Measurements from ENCODE around the gene RASGEF1B. TPM values are rescaled to one million over a fixed set of nuclear protein-coding genes. Genes with fewer than 3 reads are reported as not detected.

The RASGEF1B gene
- 0.16 and 0.24 TPM in 2 replicates for polyA plus RNA-seq (2011; rRNA removed)
- polyA plus RNA-seq (2012; cell fraction: cytosol; rRNA removed), result 0.03 TPM in 1 of 2 replicates, not detected in the other
- 0.02 TPM in 1 of 2 replicates, not detected in the other for polyA plus RNA-seq (2012; cell fraction: nucleus; rRNA removed)
- not detected in 3 replicates for polyA plus RNA-seq (2017; fragmentation: RNase III; extraction: RNeasy Plus Mini Kit Qiagen cat#74134 plus additional on column Dnase treatment)
- 0.19 and 0.21 TPM in 2 replicates for polyA minus RNA-seq (2011; rRNA and poly(A)+ RNA removed)

DNA sequence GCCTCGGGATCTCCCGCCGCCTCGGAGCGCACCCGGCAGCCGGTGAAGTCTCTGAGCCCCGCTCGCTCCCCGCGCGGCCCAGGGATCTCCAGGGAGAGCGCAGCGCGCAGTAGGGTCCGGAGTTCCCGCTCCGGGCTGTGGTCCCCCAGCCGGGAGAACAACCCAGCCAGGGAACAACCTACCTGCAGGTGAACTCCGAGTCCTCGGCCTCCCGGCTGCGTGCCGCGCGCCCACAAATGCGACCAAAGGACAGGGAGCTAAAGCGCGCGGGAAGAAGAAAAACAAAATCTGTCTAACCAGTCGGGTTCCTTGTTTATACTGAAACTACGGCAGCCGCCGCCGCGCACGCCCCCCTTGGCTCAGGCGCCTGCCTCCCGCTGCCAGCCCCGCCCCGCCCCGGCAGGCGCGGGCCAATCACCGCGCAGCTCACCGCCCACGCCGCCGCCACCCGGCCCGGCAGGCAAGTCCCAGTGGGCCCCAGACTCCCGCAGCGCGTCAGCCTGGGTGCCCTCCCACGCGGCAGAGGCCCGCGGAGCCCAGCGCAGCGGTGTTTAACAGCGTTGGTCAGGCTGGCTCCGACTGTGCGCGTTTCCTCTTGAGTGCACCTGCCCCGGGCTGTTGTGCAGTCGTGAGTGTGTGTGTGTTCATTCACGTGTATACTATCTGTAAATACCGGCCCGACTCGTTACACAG lies at the start of gene RASGEF1B:
Gene RASGEF1B, minus strand, starts transcription at position 320 of the 693 bp plus-strand sequence. CDS start 12,399 bp downstream, outside the sequence.
- Histone ChIP-seq H3K4me1 (0 out of 3 replicates have a peak, but pooled peaks cover 5% of the 10 kb centered on the region), H3K4me3 (peak within 1 kb of the TSS; percentile 54), H3K27ac (no peak within 1 kb of the TSS), H3K4me2 (peak within 1 kb of the TSS; percentile 83), H3K9me3 (no peaks in the 10 kb centered on the region)
- no peak for FAIRE-seq
- ChIA-PET POLR2A (no interaction called here), CTCF (interaction anchor here (0.8 kb wide), 1 partner anchor 48 kb away, joined by 3 read pairs; no protein-coding TSS in a partner anchor)
- ATAC-seq, result peak; percentile 90 to 94
- DNase-seq (ENCODE audit: low read depth in 1 of 2, low spot score in 1 of 2), result peak; percentile 16 to 17
- WGBS (ENCODE audit: missing lambda C conversion rate), result 3% methylated on average over 30 of the region's 71 CpGs
- TF ChIP-seq PHF8 (IDR thresholded peaks at IDR 0.05; ENCODE audit: borderline replicate concordance, low read depth) (peak; percentile 31), EHMT2 (IDR thresholded peaks at IDR 0.05; ENCODE audit: low read depth) (no peak), HDAC2 (IDR thresholded peaks at IDR 0.05) (no peak), ESRRA (IDR thresholded peaks at IDR 0.05; ENCODE audit: borderline replicate concordance, low read length) (no peak), FOSB (CRISPR knock-in tag; IDR thresholded peaks at IDR 0.05) (no peak)
- TF ChIP-seq, protein P1, sequence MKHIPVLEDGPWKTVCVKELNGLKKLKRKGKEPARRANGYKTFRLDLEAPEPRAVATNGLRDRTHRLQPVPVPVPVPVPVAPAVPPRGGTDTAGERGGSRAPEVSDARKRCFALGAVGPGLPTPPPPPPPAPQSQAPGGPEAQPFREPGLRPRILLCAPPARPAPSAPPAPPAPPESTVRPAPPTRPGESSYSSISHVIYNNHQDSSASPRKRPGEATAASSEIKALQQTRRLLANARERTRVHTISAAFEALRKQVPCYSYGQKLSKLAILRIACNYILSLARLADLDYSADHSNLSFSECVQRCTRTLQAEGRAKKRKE (CRISPR knock-in tag; IDR thresholded peaks at IDR 0.05; ENCODE audit: low read depth), result no peak
- TF ChIP-seq, protein P2, sequence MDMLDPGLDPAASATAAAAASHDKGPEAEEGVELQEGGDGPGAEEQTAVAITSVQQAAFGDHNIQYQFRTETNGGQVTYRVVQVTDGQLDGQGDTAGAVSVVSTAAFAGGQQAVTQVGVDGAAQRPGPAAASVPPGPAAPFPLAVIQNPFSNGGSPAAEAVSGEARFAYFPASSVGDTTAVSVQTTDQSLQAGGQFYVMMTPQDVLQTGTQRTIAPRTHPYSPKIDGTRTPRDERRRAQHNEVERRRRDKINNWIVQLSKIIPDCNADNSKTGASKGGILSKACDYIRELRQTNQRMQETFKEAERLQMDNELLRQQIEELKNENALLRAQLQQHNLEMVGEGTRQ (IDR thresholded peaks at IDR 0.05), result no peak
- TF ChIP-seq, protein P3, sequence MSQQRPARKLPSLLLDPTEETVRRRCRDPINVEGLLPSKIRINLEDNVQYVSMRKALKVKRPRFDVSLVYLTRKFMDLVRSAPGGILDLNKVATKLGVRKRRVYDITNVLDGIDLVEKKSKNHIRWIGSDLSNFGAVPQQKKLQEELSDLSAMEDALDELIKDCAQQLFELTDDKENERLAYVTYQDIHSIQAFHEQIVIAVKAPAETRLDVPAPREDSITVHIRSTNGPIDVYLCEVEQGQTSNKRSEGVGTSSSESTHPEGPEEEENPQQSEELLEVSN (IDR thresholded peaks at IDR 0.05; ENCODE audit: borderline replicate concordance, low read depth), result peak; percentile 23; the same call in 1 of the 2 replicates
- TF ChIP-seq, protein P4, sequence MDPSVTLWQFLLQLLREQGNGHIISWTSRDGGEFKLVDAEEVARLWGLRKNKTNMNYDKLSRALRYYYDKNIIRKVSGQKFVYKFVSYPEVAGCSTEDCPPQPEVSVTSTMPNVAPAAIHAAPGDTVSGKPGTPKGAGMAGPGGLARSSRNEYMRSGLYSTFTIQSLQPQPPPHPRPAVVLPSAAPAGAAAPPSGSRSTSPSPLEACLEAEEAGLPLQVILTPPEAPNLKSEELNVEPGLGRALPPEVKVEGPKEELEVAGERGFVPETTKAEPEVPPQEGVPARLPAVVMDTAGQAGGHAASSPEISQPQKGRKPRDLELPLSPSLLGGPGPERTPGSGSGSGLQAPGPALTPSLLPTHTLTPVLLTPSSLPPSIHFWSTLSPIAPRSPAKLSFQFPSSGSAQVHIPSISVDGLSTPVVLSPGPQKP (IDR thresholded peaks at IDR 0.05; ENCODE audit: low read depth, low read length), result no peak

DNA sequence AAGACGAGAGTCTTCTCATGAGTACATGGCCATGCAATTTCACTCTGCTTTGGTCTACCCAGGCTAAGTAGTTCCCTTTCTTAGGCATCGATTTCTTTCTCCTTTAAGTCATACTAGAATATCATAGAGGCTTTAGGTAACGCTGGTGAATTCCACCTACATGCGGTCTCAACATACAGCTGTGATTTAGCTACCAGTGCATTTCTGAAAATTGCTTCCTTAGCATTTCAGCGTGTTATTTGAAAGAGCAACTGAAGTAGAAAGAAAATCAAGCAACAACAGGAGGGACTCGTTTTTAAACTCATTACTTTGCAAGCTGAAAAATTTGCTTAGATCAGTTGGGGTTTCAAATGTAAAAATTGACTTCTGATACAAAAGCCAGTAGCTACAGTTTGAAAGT lies 48.1 kb upstream of the RASGEF1B start:
- WGBS (ENCODE audit: missing lambda C conversion rate), result 20% methylated on average over 6 of the region's 6 CpGs
- DNase-seq (ENCODE audit: low read depth in 1 of 2, low spot score in 1 of 2), result no peak
- TF ChIP-seq HOXB13 (CRISPR knock-in tag; IDR thresholded peaks at IDR 0.05; ENCODE audit: low read depth) (no peak), HOXB5 (CRISPR knock-in tag; IDR thresholded peaks at IDR 0.05) (no peak), FOSB (CRISPR knock-in tag; IDR thresholded peaks at IDR 0.05) (no peak), CBX2 (IDR thresholded peaks at IDR 0.05; ENCODE audit: borderline replicate concordance, low read depth) (no peak), CBX8 (IDR thresholded peaks at IDR 0.05) (no peak), NPAS2 (CRISPR knock-in tag; IDR thresholded peaks at IDR 0.05; ENCODE audit: borderline replicate concordance) (no peak), RNF2 (IDR thresholded peaks at IDR 0.05; ENCODE audit: borderline replicate concordance, low read depth) (no peak), SREBF2 (IDR thresholded peaks at IDR 0.05) (no peak), PHF8 (IDR thresholded peaks at IDR 0.05; ENCODE audit: borderline replicate concordance, low read depth) (no peak), POLR2A (IDR thresholded peaks at IDR 0.05; ENCODE audit: low read length) (no peak), HDAC2 (IDR thresholded peaks at IDR 0.05) (no peak), CHD2 (IDR thresholded peaks at IDR 0.05; ENCODE audit: low read length, partially characterized antibody) (no peak), ZNF302 (CRISPR knock-in tag; IDR thresholded peaks at IDR 0.05) (no peak), TFCP2L1 (CRISPR knock-in tag; IDR thresholded peaks at IDR 0.05) (no peak), BHLHE40 (IDR thresholded peaks at IDR 0.05; ENCODE audit: low read depth, low read length) (no peak)
- TF ChIP-seq, protein P5, sequence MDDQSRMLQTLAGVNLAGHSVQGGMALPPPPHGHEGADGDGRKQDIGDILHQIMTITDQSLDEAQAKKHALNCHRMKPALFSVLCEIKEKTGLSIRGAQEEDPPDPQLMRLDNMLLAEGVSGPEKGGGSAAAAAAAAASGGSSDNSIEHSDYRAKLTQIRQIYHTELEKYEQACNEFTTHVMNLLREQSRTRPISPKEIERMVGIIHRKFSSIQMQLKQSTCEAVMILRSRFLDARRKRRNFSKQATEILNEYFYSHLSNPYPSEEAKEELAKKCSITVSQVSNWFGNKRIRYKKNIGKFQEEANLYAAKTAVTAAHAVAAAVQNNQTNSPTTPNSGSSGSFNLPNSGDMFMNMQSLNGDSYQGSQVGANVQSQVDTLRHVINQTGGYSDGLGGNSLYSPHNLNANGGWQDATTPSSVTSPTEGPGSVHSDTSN (IDR thresholded peaks at IDR 0.05), result no peak
- TF ChIP-seq, protein P6, sequence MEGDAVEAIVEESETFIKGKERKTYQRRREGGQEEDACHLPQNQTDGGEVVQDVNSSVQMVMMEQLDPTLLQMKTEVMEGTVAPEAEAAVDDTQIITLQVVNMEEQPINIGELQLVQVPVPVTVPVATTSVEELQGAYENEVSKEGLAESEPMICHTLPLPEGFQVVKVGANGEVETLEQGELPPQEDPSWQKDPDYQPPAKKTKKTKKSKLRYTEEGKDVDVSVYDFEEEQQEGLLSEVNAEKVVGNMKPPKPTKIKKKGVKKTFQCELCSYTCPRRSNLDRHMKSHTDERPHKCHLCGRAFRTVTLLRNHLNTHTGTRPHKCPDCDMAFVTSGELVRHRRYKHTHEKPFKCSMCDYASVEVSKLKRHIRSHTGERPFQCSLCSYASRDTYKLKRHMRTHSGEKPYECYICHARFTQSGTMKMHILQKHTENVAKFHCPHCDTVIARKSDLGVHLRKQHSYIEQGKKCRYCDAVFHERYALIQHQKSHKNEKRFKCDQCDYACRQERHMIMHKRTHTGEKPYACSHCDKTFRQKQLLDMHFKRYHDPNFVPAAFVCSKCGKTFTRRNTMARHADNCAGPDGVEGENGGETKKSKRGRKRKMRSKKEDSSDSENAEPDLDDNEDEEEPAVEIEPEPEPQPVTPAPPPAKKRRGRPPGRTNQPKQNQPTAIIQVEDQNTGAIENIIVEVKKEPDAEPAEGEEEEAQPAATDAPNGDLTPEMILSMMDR (IDR thresholded peaks at IDR 0.05), result no peak
- TF ChIP-seq, protein P7, sequence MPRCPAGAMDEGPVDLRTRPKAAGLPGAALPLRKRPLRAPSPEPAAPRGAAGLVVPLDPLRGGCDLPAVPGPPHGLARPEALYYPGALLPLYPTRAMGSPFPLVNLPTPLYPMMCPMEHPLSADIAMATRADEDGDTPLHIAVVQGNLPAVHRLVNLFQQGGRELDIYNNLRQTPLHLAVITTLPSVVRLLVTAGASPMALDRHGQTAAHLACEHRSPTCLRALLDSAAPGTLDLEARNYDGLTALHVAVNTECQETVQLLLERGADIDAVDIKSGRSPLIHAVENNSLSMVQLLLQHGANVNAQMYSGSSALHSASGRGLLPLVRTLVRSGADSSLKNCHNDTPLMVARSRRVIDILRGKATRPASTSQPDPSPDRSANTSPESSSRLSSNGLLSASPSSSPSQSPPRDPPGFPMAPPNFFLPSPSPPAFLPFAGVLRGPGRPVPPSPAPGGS (IDR thresholded peaks at IDR 0.05), result no peak
- TF ChIP-seq, protein P8, sequence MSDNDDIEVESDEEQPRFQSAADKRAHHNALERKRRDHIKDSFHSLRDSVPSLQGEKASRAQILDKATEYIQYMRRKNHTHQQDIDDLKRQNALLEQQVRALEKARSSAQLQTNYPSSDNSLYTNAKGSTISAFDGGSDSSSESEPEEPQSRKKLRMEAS (IDR thresholded peaks at IDR 0.05), result no peak
- TF ChIP-seq, protein P2 (IDR thresholded peaks at IDR 0.05), result no peak
- FAIRE-seq, result no peak
- POLR2A ChIA-PET, result no interaction called here
- no peak overlapping the region for H3K27ac ChIP-seq
- H3K4me2 ChIP-seq, result no peak overlapping the region
- H3K9me3 ChIP-seq, result no peaks in the 10 kb centered on the region
- CTCF ChIA-PET, result interaction anchor here (0.8 kb wide), 1 partner anchor 48 kb away, joined by 3 read pairs; the partner anchor contains the start of gene RASGEF1B
- H3K4me3 ChIP-seq, result no peak overlapping the region
- no peaks in the 10 kb centered on the region for H3K4me1 ChIP-seq
- ATAC-seq, result no peak

All from A549 (cell line).